ENCODE results near the gene ADH7.
"Not testable (repeated sequence)": the region's sequence is repeated elsewhere in the genome, so short reads cannot be mapped to it uniquely, and the experiment has no call there.

The ADH7 gene

DNA sequence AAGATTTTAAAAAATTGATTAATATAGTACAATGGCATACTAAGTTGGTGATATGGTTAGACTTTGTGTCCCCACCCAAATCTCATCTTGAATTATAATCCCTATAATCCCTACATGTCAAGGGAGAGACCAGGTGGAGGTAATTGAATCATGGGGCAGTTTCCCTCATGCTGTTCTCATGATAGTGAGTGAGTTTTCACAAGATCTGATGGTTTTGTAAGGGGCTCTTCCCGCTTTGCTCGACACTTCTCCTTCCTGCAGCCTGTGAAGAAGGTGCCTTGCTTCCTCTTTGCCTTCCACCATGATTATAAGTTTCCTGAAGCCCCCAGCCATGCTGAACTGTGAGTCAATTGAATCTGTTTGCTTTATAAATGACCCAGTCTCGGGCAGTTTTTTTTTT is 20.2 kb downstream of the ADH7 start:
- DNase-seq, result not testable (repeated sequence)

DNA sequence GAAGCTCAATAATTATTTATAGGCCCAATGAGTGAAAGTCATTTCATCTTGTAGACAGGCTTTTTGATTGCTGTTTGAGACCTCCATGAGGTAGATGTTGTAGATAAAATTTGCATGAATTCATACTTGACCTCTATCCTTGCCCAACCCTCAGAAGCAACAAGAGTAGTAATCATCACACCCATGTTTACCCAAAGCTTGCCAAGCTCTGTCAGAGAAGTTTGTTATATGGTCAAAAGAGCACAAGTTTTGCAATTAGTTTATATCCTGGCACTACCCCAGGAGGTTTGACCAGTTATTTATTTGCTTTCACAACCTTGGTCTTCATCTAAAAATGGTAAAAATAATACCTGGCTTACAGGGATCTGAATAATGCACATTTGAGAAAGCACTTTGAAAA is 20.7 kb downstream of the ADH7 start:
- no peak for DNase-seq

DNA sequence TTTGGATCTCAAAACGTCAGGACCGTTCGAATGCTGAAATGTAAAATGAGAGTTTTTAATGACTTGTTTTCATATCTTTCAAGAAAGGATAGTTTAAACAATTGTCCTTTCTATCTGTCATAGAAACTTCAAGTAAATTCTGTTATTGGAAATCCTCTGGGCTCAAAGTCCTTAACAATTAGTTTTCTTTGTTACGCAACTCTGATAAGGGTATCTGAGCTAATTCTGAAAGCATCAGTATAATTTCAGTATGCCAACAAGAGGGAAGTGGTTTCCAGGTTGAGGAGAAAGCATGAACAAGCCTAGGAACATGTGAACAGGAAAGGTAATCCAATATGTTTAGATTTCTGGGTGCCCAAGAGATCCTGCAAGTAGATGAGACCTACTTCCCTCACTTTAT is 22.0 kb downstream of the ADH7 start:
- no peak for DNase-seq

DNA sequence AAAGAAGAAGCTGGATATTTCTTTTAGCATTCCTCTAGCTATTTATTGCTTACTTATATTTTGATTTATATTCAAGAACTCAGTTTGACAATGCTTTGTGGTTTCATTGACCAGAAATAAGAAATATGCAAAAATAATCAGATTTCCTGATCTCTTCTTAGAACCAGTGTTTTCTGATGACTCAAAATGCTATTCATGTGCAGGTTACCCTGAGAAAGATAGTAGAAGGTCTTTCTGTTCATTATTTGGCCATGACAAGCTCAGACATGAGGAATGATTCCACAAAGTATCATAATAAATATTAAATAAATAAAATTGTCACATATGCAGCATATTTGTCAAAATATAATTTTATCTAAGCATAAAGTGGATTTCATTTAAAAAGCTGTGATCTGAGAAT is 24.1 kb downstream of the ADH7 start:
- DNase-seq, result no peak

DNA sequence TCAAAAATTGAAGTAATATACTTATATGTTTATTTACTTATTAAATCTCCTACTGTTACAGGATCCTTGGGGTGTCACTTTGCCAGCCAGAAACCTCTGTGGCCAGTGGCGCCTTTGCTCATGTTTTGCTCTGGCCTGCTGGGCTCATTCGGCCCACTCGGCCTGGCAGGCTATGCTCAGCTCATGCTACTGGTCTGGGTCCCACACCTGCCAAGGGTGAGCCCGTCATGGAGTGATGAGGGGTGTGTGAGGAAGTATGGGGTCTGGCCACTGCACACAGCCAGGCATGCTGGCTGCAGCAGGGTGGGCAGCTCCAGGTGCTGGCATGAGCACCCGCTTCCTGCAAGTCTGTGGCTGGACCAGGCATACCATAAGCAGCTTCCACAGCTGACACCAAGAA is 25.1 kb downstream of the ADH7 start:
- no peak for DNase-seq

DNA sequence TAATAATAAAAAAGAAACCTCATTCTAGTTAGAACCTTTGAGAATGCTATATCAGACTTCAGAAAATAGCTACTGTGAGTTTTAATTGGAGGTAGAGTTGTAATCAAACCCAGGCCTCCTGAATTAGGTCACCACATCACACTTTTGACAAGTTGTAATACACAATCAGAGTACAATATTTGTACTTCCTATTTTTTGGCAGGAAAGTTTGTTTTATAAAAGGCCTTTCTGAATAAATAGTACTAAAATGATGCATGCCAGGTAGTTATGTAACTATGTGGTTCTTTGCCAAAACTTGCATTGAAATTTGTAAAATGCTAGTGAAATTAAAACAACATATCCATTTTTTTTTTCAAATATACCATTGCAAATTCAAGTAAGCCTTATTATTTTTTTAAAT is 26.8 kb downstream of the ADH7 start:
- DNase-seq, result no peak

DNA sequence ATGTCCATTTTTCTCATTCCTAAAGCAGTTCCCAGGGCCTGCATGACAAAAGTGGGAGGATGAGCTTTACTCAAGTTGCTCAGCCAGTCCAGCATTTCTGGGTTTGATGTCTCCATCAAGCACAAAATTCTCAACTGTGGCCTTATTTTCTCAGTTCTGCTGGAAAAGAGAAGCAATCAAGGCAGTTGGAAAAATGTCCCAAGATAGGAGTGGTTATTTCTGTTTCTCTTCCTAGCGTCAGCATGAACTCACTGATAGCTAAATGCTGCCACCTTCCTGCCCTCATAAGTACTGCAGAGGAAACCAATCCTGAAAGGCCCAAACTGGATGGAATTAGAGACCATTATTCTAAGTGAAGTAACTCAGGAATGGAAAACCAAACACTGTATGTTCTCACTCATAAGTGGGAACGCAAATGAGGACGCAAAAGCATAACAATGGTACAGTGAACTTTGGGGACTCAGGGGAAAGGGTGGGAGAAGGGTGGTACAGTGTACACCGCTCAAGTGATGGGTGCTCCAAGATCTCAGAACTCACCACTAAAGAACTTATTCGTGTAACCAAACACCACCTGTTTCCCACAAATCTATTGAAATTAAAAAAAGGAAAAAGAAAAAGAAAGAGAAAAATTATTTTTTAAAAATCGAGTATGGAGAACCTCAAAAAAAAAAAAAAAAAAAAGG is 29.6 kb downstream of the ADH7 start:
- DNase-seq, result peak; percentile 69

DNA sequence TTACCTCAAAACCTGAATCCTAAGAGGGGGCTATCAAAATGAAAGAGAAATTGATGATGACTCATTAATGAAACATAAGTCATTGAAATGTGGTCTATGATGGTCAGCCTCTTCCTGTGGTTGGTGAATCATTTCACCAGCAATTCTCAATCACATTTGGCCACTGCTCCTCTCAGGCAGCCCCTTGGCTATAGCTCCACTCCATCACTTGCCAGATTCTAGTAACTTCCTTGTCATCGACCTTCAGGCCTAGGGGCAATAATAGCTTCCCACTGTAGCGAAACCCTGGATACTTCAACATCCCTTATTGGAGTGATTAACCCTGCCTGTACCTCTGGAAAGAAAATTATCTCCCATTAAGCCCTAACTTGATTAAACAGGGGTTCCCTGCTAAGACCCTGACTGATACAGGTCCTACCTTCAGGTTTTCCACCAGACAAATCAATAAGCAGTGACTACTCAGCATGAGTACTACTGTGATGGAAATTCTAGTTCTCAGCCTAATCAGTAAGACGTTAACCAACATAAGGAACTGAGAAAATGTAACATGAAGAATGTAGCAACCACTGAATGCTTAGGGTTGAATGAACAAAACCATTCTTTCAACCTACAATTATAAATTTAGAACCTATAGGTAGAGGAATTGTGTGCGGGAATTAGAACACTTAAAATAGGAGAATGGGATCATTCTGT is 30.4 kb downstream of the ADH7 start:
- peak; percentile 5 for DNase-seq

DNA sequence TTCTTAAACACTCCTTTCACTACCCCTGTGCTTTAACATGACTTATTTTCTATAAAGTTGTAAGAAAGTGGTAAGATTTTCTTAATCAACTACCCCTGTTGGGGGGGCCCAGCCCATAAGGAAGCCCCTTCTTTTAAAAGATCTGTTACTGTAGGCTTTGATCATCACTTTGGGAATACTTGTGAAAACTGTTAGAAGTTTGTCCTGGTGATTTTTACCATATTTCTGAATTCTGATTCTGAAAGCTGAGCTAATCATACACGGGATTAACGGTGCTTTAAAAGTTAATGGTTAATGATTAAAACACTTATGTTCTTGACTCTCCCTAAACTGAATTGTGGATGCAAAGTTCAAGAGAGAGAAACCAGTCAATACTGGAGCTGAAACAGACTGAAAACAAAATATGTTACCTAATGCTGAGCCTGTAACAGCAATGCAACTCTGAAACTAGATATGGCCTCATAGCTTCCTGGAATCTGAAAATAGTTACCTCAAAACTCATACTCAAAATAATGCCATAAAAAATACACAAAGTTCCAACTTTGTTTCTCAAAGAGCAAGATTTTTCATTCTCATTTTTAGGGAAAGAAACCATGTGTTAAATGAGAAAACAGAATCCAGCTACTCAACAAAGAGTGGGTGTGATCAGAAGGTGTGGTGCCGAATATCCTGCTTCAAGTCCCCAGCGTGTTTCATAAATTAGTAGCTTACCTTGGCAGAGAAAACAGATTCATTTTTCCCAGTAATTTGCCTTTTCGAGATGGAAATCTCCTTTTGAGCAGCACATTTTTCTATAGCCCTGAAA is 31.6 kb downstream of the ADH7 start:
- no peak for DNase-seq

DNA sequence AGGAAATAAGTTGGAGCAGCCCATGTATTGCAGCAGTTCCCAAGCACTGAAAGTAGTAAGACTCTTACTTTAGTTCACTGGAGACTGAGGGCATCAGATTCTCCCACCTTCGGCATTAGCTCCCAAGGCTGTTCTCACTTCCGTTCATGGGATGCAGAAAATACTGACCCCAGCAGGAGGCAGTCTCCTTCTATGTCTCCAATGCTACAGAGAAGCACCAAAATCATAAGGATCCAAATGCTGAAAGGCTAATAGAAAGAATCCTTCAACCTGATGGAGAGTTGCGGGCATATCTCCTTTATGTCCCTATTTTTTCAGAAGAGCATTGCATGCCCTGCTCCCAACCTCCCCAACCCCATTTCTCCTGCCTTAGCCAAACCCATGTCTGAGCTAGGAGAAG is 32.4 kb downstream of the ADH7 start:
- DNase-seq, result no peak

DNA sequence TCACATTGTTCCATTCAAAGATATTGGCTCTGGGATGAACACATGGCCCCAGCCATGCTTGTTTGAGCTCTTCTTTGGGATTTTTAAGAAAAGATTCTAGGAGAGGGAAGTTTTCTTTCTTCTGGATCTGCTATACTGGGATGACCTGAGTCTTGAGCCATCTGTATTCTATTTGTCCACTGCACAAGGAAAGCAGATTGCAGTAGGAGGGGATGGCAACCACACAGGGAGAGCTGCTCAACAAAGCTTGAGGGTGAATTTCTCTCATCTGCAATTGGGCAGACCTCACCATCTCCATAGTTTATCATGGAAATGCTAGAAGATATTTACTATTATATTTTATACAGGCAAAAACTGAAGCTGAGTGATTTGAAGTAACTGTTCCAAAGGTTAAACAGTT is 34.3 kb downstream of the ADH7 start:
- no peak for DNase-seq

DNA sequence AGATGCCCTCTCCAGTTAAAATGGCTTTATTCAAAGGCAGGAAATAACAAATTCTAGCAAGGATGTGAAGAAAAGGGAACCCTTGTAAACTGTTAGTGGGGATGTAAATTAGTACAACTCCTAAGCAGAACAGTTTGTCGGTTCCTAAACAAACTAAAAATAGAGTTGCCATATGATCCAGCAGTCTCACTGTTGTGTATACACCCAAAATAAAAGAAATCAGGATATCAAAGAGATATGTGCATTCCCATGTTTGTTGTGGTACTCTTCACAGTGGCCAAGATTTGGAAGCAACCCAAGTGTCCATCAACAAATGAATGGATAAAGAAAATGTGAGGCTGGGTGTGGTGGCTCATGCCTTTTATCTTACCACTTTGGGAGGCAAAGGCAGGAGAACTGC is 36.1 kb downstream of the ADH7 start:
- no peak for DNase-seq

DNA sequence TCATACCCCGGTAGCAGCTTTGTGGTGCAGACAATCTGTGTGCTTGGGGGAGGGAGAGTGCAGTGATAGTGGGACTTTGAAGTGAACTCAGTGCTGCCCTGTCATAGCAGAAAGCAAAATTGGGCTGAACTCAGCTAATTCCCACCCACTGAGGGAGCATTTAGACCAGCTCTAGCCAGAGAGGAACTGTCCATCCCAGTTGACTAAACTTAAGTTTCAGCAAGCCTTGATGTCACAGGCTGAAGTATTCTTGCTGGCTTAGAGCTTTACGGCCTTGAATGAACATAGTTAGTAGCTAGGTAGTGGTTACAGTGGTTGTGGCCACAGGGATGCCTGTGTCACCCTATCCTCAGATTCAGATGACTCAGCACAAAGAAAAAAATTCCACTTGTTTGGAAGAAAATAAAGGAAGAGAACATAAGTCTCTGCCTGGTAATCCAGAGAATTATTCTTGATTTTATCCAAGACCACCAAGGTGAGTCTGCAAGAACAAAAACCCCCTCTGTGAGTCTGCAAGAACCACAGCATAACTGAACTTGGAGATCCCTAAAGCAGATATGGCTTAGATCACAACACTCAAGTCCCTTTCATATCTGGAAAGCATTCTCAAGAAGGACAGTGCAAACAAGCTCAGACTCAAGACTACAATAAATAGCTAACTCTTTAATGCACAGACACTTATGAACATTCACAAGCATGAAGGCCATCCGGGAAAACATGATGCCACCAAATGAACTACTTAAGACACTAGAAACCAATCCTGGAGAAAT is 39.4 kb downstream of the ADH7 start:
- DNase-seq, result no peak

DNA sequence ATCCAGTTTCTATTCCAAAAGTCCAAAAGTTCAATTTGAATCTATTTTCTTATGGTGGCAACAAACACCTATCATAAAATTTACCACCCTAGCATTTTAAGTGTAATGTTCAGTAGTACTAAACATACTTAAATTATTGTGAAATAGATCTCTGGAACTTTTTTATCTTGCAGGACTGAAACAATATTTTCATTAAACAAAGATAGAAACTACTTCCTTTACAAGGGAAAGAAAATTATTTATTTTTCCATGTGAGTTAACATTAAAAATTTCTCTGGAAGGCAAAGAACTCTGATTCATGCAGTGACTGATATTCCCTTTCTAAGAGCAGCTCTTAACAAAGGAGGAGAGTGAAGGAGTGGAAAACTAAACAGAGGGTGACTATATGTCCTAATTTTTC is 40.2 kb downstream of the ADH7 start:
- DNase-seq, result no peak

DNA sequence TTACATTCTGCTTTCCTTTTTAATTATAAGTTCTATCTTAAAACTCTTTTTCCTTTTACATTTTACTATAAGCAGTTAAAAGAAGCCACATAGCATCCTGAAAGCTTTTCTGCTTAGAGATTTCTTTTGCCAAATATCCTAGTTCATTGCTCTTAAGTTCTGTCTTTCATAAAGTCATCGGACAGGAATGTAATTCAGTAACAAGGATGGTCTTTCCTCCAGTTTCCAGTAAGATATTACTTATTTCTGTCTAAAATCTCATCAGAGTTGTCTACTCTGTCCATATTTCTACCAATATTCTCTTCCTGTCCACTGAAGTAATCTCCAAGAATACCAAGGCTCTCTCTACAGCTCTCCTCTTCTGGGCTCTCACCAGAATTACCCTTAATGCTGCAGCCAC is 45.1 kb downstream of the ADH7 start:
- DNase-seq, result no peak

DNA sequence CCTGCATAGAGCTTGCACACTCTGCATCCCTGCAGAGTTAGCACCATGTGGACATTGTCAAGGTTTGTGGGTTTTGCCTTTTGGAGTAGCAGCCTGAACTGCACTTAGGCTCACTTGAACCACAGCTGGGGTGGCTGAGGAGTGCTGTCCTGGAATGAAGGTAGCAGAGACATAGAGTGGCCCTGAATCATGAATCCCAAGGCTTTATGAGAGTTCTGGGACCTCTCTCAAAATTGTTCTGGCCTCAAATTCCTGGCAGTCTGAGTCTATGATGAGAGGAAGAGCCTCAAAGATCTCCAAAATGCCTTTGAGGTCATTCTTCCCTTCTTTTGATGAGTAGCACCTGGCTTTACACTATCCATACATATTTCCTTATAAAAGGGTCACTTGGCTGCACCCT is 45.5 kb downstream of the ADH7 start:
- DNase-seq, result no peak

DNA sequence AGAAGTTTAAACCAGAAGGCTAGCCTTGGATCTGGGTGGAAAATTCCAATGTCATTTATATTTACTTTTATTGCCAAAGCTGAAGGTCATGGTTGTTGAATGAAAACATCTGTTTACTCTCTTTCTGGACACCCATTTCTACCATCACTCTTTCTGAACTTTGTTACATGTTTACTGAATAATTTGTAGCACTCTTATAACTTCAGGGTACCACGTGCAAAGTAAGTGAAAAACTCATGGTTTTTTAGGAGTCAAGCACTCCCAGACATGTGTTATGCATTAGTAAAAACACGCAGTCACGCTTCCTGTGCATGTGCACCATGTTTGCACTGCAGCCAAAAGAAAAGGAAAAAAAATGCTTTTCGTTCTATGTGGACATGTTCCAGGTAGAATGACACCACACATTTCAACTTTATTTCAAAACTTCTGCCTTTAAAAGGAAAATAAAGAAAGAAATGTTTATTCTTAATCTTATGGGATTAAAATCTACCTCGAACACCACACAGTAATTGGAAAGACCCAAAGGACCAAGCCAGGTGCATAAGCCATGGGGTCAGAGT is 51.2 kb downstream of the ADH7 start:
- no peak for DNase-seq

DNA sequence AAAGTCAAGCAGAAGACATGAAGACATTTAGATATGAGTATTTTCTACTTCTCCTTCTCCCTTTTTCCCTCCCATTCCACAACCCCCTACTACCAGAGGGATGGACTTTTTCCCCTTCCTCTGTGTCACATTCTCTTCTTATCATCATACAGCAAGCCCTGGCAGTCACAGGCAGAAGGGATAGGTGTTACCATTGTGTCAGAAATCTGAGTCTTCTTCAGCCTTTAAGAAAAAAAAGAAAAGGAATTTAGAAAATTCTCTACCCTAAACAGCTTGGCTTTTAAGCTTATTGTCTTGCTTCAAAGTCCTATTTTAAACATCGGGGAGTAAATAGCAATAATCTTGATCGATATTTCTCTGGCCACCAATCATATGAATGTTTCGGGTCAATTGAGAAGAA is 51.7 kb downstream of the ADH7 start:
- no peak for DNase-seq

DNA sequence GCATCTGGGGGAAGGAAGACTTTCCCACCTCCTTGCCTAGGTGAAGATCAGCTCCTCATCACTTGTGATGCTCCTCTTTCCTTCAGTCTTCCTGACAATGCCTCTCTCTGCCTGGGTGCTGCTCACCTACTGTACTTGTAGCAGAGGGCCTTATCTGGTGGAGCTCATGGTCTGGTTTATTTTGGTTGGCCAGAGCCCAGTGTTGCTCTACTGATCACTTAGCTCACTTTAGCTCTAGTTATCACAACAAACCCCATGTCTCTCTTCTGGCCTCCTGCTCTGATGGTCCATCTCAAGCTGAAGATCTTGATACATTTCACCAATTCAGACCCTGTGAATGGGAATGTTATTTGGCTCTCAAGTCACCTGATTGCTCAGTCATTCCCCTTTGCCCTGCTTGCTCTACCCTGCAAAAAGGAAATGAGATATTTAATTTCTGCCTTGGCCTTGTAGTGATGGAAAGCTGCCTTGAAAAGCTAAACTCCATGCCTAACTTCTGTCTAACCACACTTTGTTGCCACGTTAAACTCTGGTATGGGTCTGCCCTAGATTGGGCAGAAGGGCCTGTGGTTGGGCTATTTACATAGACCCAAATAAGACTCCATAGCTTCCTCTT is 52.3 kb downstream of the ADH7 start:
- DNase-seq, result no peak

DNA sequence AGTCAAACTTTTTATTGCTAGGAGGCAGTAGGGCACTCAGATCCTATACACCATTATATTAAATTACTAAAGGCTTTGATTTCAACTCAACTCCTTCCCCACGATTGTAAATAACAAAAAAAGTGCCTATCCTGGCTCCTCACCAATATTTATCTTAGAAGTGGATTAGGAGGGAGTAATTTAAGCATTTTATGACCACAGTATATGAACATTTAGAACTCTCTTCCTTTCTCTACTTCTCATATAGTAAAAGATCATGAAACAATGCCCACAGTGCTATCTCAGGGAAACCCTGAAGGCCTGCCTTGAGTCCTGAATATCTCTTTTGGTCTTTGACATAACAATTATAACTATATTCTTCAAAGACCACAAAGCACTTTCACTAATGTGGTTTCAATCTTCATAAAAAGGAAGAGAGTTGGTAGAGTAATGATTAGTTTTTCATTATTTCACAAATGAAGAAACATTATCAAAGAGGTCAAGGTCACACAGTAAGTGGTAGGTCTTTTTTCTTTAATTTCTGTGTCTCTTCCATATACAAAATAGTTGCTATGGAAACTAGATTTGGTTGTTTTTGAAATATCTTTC is 53.5 kb downstream of the ADH7 start:
- DNase-seq, result no peak

DNA sequence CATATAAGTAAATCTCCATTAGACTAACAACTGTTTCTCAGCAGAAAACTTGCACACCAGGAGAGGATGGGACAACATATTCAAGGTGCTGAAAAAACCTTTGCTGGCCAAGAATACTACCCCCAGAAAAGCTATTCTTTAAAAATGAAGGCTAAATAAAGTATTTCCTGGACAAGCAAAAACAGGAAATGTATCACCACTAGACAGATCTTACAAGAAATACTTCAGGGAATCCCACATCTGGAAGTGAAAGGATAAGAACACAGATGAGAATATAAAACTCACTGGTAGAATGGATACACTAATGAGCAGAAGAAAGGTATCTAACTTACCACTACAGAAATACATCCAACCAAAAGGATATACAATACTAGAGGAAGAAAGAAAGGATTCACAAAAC is 55.6 kb downstream of the ADH7 start:
- no peak for DNase-seq

DNA sequence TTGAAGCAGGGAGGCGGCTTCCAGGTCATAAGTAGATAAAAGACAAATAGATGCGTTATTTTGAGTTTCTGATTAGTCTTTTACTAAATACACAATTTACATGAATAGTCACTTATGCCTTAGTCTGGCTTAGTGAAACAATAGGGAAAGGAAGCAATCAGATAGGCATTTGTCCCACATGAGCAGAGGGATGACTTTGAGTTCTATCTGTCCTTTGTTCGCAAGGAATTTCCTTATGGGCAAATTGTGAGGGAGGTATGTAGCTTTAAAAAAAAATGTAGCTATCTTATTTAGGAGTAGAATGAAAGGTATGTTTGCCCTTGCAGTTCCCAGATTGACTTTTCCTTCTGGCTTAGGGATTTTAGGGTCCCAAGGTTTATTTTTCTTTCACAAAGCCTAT is 56.3 kb downstream of the ADH7 start:
- DNase-seq, result no peak
